Kidney (tissue), 14 donors: ENCODE data around the gene F10. TPM values are rescaled to one million over a fixed set of nuclear protein-coding genes. Genes with fewer than 3 reads are reported as not detected.

ENCODE experiments used
- DNase-seq, 5 donors: peaks; one replicate each; pipeline ENCODE4 v3.0.0-alpha.2; 2013 to 2020
- FAIRE-seq: peaks from 2 replicates; lab custom pipeline; 2012; peaks lifted over from hg19 to GRCh38; lab: Jason Lieb, UNC
- H3K27ac ChIP-seq, 2 donors: one replicate each; pipeline ENCODE4 v1.7.0; 2013; ENCODE audit warnings: low read depth in 2 of 2, low read length in 2 of 2, inconsistent platforms in 1 of 2
- H3K27me3 ChIP-seq: one replicate; pipeline ENCODE4 v1.7.1; 2013; ENCODE audit warnings: low read length, inconsistent platforms; ENCODE audit not compliant: control insufficient read depth, insufficient read depth
- H3K36me3 ChIP-seq, 3 donors: one replicate each; pipeline versions ENCODE4 v1.7.0 to v1.7.1; 2013; ENCODE audit warnings: low read length in 3 of 3, control low read depth in 1 of 3, inconsistent platforms in 1 of 3; ENCODE audit not compliant: insufficient read depth in 3 of 3, control insufficient read depth in 2 of 3
- H3K4me1 ChIP-seq, 3 donors: one replicate each; pipeline versions ENCODE4 v1.7.0 to v1.7.1; 2013; ENCODE audit warnings: low read length in 3 of 3, inconsistent platforms in 1 of 3, low read depth in 1 of 3; ENCODE audit not compliant: control insufficient read depth in 2 of 3, insufficient read depth in 2 of 3
- H3K4me3 ChIP-seq, 3 donors: one replicate each; pipeline versions ENCODE4 v1.7.0 to v1.8.1; 2013; ENCODE audit warnings: low read length in 3 of 3, control low read depth in 1 of 3, inconsistent platforms in 1 of 3
- H3K9ac ChIP-seq, 3 donors: one replicate each; pipeline versions ENCODE4 v1.7.0 to v1.7.1; 2013; ENCODE audit warnings: low read length in 3 of 3, control low read depth in 1 of 3, inconsistent platforms in 1 of 3
- H3K9me3 ChIP-seq, 3 donors: one replicate each; pipeline versions ENCODE4 v1.7.0 to v1.7.1; 2013; ENCODE audit warnings: low read length in 3 of 3, control low read depth in 1 of 3, inconsistent platforms in 1 of 3; ENCODE audit not compliant: control insufficient read depth in 2 of 3, insufficient read depth in 1 of 3
- intact Hi-C: fragments of 100-400 bp; cut with DNase I; formaldehyde crosslinking; loops from one replicate; pipeline ENCODE4 v1.11.1; 2022
- polyA plus RNA-seq: library from polyadenylated mRNA; stranded (reverse); fragments of 350-450 nt; fragmentation: Illumina TruSeq; extraction: RNeasy Lipid Tissue Mini Kit (QIAGEN cat#74804); gene quantifications from one replicate; pipeline ENCODE4 v1.2.3, GENCODE V29; 2014; ENCODE audit warnings: low read depth, low replicate concordance; ENCODE audit not compliant: insufficient read depth
- total RNA-seq: library from RNA; stranded (reverse); fragmentation: NEBNext Ultra II Directional; extraction: Animal tissue kit (Norgen Biotek cat#: 25700); gene quantifications from one replicate; pipeline ENCODE4 v1.2.1, GENCODE V29; 2021
- TF ChIP-seq, protein P1 (sequence below): IDR thresholded peaks from 3 replicates; pipeline ENCODE4 v1.5.1; 2012; ENCODE audit warnings: mild to moderate bottlenecking, moderate library complexity, borderline replicate concordance; ENCODE audit not compliant: insufficient read depth; ENCODE audit errors: extremely low read depth
- donor health status: control.
- donor health status: control.
- donor health status: control.
- donor health status: control.
- donor health status: control.
- donor health status: DM: yes; HTN: yes; CAD: no.
- donor health status: Normal renal cell carcinoma (clear cell type).

F10 gene
- total and polyA plus RNA-seq, 2 donors from 2014 or later: 5.1 to 6.8 TPM

DNA sequence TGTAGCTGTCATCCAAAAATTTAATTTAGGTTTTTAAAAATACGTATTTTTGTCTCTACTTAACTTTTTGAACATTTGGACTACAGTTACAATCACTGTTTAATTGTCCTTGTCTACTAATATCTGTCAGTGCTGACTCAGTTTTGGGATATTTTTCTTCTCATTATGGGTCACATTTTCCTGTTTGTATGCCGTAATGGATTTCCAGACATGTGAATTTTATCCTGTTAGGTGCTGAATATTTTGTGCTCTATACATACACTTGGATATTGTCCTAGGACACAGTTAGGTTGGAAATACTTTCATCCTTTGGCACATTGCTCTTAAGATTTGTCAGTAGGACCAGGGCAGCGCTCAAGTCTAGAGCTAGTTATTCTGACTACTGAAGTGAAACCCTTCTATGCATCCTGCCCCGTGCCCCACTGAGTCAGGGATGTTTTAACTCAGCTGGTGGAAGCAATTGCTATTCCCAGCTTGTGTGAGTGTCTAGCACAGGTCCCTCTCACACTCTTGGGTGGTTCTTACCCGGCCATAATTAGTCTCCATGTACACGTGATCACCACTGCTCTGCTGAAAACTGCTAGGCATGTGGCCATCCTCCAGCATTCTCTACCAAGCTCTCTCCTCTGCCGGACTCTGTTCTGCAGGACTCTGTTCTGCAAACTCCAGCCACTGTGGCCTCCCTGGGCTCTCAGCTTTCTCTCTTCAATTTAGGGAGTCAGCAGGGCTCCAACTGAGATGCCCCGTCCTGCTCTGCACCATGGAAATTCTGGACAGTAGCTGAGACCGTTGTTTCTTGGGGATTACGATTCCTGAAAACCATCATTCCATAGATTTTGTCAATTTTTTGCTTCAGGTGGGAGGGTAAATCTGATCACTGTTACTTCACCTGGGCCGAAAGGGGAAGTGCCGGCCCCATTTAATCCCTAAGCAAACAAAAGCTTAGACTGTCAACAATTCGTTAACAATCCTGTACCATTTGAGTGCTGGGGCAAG, 47.0 kb downstream of the F10 start:
- Histone ChIP-seq H3K4me1 (peaks cover 0 to 12% (median 5%) of the 10 kb centered on the region in 3 donors), H3K9me3 (no peaks in the 10 kb centered on the region), H3K27ac (no peak overlapping the region), H3K27me3 (no peaks in the 10 kb centered on the region), H3K36me3 (peaks cover 0 to 5% (median 4%) of the 10 kb centered on the region in 3 donors), H3K4me3 (no peak overlapping the region), H3K9ac (no peak overlapping the region)
- TF ChIP-seq, protein P1, sequence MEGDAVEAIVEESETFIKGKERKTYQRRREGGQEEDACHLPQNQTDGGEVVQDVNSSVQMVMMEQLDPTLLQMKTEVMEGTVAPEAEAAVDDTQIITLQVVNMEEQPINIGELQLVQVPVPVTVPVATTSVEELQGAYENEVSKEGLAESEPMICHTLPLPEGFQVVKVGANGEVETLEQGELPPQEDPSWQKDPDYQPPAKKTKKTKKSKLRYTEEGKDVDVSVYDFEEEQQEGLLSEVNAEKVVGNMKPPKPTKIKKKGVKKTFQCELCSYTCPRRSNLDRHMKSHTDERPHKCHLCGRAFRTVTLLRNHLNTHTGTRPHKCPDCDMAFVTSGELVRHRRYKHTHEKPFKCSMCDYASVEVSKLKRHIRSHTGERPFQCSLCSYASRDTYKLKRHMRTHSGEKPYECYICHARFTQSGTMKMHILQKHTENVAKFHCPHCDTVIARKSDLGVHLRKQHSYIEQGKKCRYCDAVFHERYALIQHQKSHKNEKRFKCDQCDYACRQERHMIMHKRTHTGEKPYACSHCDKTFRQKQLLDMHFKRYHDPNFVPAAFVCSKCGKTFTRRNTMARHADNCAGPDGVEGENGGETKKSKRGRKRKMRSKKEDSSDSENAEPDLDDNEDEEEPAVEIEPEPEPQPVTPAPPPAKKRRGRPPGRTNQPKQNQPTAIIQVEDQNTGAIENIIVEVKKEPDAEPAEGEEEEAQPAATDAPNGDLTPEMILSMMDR: no peak
- intact Hi-C loops: no loop called here
- DNase-seq (no peak), FAIRE-seq (no peak)

DNA sequence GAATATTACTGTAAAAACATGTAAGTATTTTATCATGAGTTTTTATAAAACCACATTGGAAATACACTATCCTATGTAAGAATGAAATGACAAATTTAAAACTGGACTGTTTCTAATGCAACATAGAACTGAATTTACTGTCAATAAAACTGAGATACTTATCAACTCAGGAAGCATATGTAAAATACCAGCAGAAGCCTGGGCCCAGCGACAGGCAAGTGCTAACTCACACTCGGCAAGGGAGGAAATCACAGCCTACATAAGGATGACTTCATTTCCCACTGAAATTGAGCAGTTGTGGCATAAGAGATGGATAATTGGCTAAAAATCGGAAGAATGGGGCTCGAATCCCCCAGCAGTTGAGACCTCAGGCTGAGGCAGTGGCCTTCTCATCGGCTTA, 47.9 kb downstream of the F10 start:
- FAIRE-seq (no peak), DNase-seq (no peak)
- TF ChIP-seq, protein P1: no peak
- Histone ChIP-seq H3K4me3 (no peak overlapping the region), H3K27ac (no peak overlapping the region), H3K9ac (no peak overlapping the region), H3K27me3 (no peaks in the 10 kb centered on the region), H3K4me1 (peaks cover 0 to 12% (median 5%) of the 10 kb centered on the region in 3 donors), H3K9me3 (no peaks in the 10 kb centered on the region), H3K36me3 (peaks cover 2 to 8% (median 6%) of the 10 kb centered on the region in 3 donors)
- intact Hi-C loops: no loop called here

DNA sequence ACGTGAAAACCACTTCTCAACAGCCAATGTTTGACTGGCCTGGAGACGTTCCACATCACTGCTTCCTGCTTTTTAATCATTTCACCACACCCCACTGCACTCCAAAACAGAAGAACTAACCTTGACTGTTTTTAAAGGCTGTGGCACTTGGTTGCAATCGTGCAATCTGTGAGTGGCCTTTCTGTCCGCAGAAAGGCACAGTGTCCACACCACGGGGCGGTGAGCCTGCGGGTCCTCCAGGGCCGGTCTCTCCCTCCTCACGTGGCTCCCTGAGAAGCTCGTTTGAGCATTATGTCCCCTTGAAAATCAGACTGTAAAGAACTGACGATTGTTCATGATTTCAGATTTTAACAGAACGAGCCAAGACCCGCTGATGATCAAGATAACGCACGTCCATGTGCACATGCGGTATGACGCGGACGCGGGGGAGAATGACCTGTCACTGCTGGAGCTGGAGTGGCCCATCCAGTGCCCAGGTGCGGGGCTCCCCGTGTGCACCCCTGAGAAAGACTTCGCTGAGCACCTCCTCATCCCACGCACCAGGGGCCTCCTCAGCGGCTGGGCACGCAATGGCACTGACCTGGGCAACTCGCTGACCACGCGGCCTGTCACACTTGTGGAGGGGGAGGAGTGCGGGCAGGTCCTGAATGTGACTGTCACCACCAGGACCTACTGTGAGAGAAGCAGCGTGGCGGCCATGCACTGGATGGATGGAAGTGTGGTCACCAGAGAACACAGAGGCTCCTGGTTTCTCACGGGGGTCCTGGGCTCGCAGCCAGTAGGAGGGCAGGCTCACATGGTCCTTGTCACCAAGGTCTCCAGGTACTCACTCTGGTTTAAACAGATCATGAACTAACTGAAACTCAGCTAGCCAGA, 48.9 kb downstream of the F10 start:
- DNase-seq (no peak), FAIRE-seq (no peak)
- no peak overlapping the region for H3K9ac ChIP-seq
- H3K4me3 ChIP-seq: no peak overlapping the region
- peaks cover 0 to 12% (median 5%) of the 10 kb centered on the region in 3 donors for H3K4me1 ChIP-seq
- intact Hi-C loops: no loop called here
- peaks cover 2 to 16% (median 9%) of the 10 kb centered on the region in 3 donors for H3K36me3 ChIP-seq
- no peaks in the 10 kb centered on the region for H3K9me3 ChIP-seq
- peak overlapping the region; percentile 23 to 39 for H3K27ac ChIP-seq
- TF ChIP-seq, protein P1: no peak
- H3K27me3 ChIP-seq: no peaks in the 10 kb centered on the region
